ENCODE results near the gene ATG2A.

- TF ChIP-seq CTCF (IDR thresholded peaks at IDR 0.05) (no peak), POLR2A (IDR thresholded peaks at IDR 0.05) (no peak), EP300 (IDR thresholded peaks at IDR 0.05) (no peak)
Measured at GRCh38 chr11:64851831-64852351, 65.1 kb downstream of the ATG2A start.
